HG02970 (cell line): ENCODE measurements around the gene TOMT.

ENCODE experiments used
- ATAC-seq: cut with Tn5 transposase; IDR thresholded peaks from one replicate; pipeline ENCODE4 v1.9.1; 2021; ENCODE audit warnings: mild to moderate bottlenecking, moderate library complexity, moderate number of reproducible peaks; ENCODE audit not compliant: unreplicated experiment, low FRiP score

The TOMT gene, protein sequence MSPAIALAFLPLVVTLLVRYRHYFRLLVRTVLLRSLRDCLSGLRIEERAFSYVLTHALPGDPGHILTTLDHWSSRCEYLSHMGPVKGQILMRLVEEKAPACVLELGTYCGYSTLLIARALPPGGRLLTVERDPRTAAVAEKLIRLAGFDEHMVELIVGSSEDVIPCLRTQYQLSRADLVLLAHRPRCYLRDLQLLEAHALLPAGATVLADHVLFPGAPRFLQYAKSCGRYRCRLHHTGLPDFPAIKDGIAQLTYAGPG

DNA sequence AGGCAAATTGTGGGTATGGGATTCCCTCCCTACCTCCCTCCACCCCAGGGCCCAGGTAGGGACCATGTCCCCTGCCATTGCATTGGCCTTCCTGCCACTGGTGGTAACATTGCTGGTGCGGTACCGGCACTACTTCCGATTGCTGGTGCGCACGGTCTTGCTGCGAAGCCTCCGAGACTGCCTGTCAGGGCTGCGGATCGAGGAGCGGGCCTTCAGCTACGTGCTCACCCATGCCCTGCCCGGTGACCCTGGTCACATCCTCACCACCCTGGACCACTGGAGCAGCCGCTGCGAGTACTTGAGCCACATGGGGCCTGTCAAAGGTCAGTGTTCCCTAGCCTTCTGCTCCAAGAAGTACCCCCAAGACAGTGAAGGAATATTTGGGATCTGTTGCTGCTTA, at the start of gene TOMT:
Gene TOMT, plus strand, starts transcription at position 37 of the 400 bp plus-strand sequence. Its CDS starts 28 bp downstream, at position 65.
- no peak for ATAC-seq

DNA sequence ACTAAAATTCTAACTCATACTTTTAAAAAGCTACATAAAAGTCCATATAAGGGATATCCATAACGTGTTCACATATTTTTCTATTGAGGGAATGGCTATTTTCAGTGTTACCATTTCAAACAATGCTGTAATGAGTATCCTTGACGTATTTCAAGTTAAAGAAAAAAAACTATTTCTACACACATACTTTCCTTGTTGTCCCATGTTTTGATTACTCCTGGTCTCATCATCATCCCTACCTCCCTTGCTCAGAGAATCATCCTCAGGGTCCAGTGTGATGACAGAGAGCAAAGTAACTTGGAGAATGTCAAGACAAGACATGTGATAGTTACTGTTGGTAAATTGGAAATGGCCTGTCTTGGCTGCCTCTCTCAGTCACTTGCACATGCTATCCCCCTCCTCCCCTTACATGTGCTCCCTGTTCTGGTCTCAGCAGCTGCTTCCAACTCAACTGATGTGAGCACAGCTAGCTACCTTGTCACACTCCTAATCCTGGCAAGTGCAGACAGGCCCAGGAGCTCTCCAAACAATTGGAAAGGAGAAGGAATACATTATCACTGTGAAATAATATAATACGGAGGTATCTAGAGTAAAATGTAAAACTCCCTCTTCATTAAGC, 47.2 kb upstream of the TOMT start:
- no peak for ATAC-seq

DNA sequence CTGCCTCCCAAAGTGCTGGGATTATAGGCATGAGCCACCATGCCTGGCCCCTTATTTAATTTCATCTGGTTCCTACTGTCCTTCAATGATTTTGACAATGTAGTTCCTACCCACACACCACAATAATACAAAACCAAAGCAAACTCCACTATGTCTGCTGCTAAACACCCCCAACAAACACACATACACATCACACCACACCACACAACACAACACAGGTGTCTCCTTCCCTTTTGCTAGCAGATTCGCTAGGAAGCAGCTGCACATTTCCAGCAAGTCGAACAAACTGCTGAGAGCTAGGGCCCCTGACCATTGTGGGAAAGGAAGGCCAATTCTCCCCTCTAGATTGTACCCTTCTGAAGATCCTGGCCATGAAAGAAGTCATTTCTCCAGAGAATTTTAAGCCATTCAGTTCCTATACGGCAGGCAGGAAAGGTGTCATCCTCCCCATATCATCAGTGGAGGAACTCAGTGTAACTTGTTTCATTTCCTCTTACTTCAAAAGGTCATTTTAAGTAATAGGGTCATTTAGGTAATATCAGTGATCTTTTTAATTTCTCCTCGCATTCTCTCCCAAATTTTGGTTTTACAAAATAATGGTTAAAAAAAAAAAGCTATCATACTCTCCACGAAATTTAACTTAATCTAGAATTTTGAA, 43.9 kb upstream of the TOMT start:
- no peak for ATAC-seq

DNA sequence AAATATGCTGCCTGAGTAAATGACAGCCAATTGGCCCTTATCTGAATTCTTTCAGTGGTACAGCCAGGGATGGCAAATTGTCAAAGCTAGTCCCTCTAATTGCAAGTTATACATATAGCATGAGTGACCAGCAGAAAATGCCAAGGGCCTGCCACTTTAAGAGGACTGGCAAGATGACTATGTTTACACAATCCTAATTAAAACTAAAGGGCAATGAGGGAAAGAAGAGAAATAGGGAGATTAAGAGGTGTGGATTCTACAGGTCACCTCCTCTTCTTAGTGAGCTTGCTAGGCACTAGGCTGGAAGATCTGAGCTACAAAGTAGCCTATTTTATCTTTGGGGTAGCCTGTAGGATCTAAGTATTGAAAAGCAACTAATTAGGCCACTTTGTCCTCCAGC, 38.9 kb upstream of the TOMT start:
- no peak for ATAC-seq

DNA sequence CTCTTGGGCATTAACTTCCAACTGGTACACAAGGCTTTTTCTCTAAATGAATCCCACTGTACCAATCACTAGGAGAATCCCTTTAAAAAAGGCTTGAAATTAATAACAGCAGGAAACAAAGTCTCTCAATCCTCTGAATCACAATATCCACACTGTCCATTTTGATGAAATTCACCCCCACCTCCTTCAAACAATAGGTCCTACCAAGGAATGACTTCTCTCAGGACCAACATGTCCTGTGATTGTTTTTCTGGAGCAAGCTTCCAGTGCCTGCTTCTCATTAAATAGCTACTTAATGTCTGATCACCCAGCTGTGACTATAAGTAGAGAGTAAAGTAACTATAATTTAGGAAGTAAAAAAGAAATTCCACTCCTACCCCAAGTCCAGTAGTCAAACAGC, 38.5 kb upstream of the TOMT start:
- no peak for ATAC-seq

DNA sequence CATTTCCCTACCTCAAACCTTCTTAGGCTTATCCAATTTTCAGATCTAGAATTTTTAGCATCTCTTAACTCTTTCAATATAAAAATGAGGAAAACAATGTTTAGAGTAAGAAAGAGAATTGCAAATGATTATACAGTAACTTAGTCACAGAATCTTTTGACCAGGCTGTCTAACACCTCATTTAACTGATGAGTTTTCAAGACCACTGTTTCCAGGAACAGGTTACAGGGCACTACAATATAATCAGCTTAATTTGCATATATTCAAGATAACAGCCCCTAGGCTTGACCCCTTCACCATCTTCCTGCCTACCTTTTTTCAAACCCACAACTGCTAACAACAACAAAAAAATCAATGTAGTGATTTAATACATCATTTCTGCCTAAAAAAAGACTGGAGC, 38.0 kb upstream of the TOMT start:
- no peak for ATAC-seq

DNA sequence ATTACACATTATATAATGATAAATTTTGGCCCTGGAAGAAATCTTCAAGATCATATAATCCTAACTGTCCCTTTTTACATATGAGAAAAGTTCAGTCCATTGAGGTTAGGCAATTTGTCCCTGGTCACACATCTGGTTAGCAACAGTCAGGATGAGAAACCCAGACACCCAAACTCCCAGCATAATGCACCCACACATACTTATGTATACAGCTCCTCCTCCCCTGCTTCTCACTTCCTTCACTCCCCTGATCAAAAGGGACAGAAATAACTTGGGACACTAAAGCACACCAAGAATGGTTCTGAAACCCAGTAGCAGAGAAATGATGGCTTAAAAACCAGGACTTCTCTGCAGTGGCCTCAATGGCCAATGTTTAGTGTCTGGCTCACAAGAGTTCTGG, 36.5 kb upstream of the TOMT start:
- ATAC-seq, result no peak

DNA sequence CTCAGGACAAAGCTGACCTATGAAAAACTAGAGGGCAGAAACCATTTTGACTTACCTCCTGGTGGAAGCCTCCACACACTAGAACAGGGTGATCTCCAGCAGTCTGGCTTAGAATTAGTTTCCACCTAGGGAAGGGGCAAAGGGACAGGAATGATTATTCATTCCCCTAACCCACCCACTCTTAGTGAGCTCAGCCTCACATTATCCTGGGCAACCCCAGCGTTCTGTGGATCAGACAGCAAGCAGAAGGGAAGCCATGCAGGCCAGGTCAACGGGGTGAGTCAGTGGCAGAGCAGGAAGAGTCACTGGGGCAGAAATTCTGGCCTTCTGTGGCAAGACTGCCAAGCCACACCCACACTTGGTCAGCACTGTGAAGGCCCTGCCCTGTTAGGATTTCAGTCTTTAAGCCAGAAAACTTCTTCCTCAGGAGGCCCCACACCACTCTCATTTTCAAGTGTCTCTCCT, 35.9 kb upstream of the TOMT start:
- ATAC-seq, result no peak

DNA sequence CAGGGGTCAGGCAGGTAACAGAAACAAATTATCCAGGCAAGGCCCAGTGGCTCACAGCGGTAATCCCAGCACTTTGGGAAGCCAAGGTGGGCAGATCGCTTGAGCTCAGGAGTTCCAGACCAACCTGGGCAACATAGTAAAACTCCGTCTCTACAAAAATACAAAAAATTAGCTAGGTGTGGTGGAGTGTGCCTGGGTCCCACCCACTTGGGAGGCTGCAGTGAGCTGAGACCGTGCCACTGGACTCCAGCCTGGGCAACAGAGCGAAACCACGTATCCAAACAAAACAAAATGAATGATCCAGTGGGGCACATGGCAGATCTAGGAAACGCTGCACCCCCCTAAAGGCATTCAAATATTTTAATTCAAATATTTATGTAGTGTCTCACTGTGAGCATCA, 35.2 kb upstream of the TOMT start:
- no peak for ATAC-seq

DNA sequence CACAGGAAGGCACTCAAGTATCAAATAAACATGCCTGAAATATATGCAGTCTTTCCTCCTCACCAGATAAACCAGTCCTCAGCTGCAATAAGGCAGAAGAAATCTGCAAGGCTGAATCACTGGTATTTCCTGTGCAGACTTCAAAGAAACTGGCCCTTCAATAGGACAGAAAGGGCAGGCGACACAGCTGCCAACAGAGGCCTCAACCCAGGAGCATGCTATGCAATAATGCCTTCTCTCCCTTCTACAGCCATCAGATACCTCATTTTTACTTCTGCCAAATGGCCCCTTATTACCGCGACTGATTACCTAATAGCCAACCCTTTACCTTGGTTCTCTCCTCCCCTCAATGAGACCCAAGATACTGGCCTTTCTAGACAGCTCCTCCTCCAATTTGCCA, 33.4 kb upstream of the TOMT start:
- no peak for ATAC-seq

DNA sequence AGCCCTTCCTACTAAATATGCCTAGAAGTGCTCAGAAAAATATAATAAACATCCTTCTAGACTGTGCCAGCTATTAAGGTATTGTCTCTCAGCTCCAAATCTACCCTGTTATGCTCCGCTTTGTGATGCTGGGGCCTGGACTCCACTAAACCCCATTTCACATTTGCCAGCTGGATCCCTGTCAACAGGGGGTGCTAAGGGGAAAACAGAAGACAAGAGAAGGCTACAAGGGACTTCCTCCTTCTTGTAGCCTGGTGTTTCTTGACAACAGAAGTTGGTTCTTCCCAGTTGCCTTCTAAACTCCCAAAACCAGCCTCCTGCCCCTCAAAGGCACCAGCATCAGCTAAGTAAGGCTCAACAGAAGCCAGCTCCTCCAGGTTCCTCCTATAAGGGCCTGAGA, 30.6 kb upstream of the TOMT start:
- no peak for ATAC-seq

DNA sequence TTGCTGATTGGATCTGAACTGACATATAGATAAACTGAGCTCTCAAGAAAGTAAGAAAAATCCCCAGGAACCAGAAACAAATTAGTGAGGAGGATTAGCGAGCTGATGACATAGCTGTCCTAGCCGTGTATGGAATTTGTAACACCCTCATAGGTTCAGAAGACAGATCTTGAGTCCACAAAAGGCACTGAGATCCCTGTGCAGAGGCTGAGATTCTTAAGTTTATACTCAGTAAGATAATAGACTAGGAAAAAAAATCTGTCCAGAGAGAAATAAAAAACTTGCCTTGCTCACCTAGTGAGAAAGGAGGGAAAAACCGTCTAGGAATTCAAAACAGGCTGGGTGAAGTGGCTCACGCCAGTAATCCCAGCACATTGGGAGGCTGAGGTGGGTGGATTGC, 30.0 kb upstream of the TOMT start:
- no peak for ATAC-seq

DNA sequence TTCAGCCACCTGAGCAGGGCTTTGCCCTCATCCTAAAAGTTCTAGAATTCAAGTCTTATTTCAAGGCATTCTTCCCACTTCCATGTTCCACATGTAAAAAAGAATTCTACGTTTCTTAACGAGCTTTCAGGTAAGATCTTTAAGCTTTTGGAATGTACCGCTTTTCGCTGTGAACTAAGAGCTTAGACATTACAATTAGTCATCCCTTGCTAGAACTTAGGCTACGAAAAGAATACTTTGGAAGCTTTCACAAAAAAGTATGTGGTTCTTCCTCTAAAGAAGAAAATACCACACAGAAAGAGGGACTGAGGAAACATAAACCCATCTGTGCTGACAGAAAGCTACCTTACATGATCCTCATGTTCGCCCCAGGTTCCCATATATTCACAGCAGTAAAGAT, 27.2 kb upstream of the TOMT start:
- no peak for ATAC-seq

DNA sequence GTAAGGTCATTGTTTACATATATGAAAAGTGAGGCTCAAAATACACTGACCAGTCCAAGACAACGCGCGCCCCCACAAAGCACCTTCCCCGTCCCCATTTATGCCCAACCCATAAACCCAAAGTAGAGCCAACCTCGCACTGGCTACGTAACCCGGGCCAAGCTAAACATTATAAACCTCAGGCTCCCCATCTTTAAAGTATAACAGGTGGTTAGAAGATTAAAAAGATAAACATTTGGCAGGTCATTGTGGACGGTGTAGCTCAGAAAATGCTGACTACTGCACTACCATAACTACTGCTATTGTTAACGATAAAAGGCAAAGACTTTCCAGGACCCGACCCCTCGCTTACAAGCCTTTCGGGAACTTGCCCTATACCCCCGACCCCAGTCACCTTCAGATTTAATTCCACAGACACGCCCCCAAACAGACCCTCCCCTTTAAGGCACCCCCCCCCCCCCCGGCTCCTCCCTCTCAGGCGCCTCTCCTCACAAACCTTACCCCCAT, 25.9 kb upstream of the TOMT start:
- peak; percentile 26 for ATAC-seq

DNA sequence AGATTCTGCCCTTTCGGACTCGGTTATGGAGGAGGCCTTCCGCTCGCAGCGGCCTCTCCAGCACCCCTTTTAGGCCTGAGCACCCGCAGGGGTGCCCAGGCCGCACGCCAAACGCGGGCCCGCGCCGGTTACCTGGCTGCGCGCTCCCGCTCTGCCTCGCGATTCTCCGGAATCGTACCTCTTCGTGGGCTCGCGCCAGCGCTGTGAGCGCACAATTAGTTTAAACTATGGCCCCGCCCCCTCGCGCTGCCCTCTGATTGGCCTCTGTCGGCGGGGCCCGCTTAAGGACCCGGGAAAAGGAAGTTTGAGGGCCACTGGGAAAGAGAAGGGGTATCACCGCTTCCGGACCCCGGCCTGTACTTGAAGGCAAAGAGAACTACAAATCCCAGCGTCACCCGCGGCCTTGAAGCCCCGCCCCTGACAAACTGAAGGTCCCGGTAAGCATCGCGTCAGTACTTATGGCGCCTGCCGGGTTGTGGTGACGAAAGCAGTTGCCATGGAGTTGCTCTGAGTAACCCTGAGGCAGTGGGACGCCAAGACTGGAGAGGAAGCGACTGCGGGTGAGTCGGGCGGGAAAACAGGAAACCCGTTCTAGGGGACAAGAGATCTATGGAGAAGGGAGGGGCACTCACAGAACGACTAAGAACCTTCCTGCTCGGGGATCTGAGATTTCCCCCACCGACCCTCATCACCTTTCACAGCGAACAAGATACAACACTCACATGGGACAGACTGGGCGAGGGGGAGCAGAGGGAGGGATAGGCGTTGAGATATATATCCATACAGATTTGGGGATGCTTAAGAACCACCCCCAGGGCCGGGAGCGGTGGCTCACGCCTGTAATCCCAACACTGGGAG, 25.2 kb upstream of the TOMT start, which contains the start of the genes LRRC51 and NUMA1:
Gene LRRC51, plus strand, starts transcription at position 525 of the 858 bp plus-strand sequence. CDS start 8,234 bp downstream, outside the sequence.
Gene NUMA1, minus strand, starts transcription at position 217 of the 858 bp plus-strand sequence. CDS start 44,599 bp downstream, outside the sequence.
- ATAC-seq, result peak; percentile 96

DNA sequence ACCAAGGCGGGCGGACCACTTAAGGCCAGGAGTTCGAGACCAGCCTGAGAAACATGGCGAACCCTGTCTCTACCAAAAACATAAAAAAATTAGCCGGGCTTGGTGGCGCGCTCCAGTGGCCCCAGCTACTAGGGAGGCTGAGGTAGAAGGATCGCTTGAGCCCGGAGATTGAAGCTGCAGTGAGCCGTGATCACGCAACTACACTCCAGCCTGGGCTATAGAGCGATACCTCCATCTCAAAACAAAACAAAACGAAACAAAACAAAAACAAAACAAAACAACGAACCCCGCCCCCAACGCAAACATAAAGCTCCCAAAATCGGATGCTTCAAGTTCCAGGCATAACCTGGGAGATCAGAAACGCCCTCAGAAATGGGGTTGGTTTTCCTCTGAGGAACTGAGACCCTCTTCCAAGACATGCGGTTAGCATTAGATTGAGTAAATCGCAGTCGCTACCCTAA, 24.5 kb upstream of the TOMT start:
- no peak for ATAC-seq

DNA sequence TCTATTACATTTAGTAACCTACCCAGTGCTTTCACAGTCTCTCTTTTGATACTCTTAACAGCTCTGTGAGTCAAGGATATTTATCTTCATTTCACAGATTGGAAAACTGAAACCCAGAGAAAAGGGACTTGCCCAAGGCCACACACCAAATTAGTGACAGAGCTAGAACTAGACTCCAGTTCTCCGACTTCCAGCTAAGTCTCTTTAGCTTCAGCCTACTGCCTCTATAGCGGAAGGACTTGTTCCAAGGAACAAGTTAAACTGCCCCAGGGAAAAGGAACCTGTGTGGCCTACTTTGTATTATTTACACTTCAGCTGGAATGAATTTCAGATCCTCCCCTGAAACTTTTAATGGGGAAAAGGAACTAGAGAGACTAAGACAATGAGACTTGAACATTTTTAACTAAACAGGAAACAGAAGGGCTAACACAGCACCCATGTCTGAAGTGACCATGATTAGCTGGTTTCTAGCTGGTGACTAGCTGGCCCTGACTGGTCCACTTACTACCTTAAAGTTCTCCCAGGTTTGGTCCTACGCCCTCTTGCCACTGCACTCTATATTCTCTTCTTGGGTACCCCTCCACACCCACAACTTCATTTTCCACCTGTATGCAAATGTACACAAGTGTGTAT, 23.8 kb upstream of the TOMT start:
- no peak for ATAC-seq

DNA sequence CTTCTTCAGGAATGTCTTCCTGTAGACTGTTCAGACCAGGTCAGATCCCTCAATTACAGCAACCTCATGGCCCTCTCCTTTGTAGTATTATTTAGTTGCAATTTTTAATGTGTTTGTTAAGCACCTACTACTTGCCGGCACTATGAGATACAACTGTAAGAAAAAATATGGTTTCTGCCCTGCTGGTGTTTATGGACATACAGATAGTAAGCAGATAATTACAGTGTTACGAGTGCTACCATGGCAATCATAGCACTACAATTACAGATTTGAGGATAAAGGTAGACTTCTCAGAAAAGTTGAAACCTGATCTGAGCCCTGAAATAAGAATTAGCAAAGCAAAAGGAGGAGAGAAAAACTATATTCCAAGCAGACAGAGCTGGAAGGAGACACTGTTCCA, 22.3 kb upstream of the TOMT start:
- ATAC-seq, result no peak

DNA sequence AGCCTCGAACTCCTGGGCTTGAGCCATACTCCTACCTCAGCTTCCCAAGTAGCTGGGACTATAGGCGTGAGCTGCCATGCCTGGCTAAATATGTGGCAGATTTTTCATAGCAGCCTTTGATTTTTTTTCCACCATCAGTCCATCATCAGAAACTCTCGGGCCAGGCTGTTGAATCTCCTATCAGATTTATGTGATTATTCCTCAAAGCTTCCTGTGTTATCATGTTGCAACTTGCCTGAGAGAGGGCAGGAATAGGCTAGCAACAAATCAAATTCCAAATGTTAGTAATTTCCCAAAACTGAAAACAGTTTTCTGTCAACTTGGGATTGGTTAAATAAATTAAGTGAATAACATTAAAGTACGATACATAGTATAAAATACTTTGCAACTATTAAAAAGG, 21.6 kb upstream of the TOMT start:
- ATAC-seq, result no peak

DNA sequence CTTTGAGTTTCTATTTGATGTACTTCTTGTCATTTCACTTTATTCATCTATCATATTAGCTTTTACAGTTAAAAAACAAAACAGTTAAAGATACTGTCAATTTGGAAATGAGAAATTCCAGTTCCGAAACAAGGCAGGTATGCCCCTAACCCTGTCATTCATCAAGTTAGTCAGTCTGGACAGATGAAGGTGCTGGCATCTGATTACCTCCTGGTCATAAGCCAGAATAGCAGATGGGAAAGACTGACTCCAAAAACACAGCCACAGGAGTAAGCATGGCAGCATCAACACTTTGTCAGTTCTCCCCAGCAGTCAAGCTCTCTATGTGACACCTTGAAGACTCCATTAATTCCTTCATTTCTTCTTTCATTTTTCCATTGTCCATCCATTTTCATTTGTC, 20.8 kb upstream of the TOMT start:
- no peak for ATAC-seq
